Measurements from ENCODE around the gene FXR2.

FXR2 gene

GRCh38 chr17:7589204-7589868 is 25.4 kb downstream of the FXR2 start:
- intact Hi-C loops (cut with DNase I; ENCODE audit: low total_unique reads), result loop anchor here (2.0 kb wide), 1 partner anchor 71 kb away; no protein-coding TSS in a partner anchor
- Histone ChIP-seq H3K9me3 (no peaks in the 10 kb centered on the region), H3K4me1 (peaks cover 0 to 33% (median 23%) of the 10 kb centered on the region in 4 donors), H3K27me3 (no peaks in the 10 kb centered on the region), H3K4me3 (peak overlapping the region; percentile 48 to 62), H3K36me3 (peaks cover 32 to 55% (median 36%) of the 10 kb centered on the region in 3 donors), H3K27ac (peak overlapping the region; percentile 57 to 71)
- TF ChIP-seq CTCF (IDR thresholded peaks at IDR 0.05), result peak; percentile 88
- DNase-seq, result peak; percentile 90

- Histone ChIP-seq H3K9me3 (no peaks in the 10 kb centered on the region), H3K27ac (peak overlapping the region; percentile 57 to 71), H3K4me1 (peaks cover 0 to 35% (median 25%) of the 10 kb centered on the region in 4 donors), H3K4me3 (peak overlapping the region; percentile 48 to 62), H3K27me3 (no peaks in the 10 kb centered on the region), H3K36me3 (peaks cover 26 to 48% (median 29%) of the 10 kb centered on the region in 3 donors)
- no peak for TF ChIP-seq CTCF (IDR thresholded peaks at IDR 0.05)
- intact Hi-C loops (cut with DNase I; ENCODE audit: low total_unique reads), result loop anchor here (2.0 kb wide), 1 partner anchor 70 kb away; no protein-coding TSS in a partner anchor
- DNase-seq, result no peak
Observed at GRCh38 chr17:7588553-7589203, 26.0 kb downstream of the FXR2 start.

GRCh38 chr17:7587420-7588151 is 27.1 kb downstream of the FXR2 start:
- no peaks in the 10 kb centered on the region for H3K27me3 ChIP-seq
- H3K9me3 ChIP-seq, result no peaks in the 10 kb centered on the region
- TF ChIP-seq CTCF (IDR thresholded peaks at IDR 0.05), result no peak
- intact Hi-C loops (cut with DNase I; ENCODE audit: low total_unique reads), result loop anchor here (2.0 kb wide), 1 partner anchor 69 kb away; no protein-coding TSS in a partner anchor
- H3K27ac ChIP-seq, result peak overlapping the region in 1 of 2 donors; percentile 71
- no peak overlapping the region for H3K4me3 ChIP-seq
- H3K36me3 ChIP-seq, result peaks cover 15 to 37% (median 18%) of the 10 kb centered on the region in 3 donors
- peaks cover 6 to 43% (median 33%) of the 10 kb centered on the region in 4 donors for H3K4me1 ChIP-seq
- DNase-seq, result peak in 1 of 2 donors; percentile 37

- no peak for DNase-seq
- TF ChIP-seq CTCF (IDR thresholded peaks at IDR 0.05), result no peak
- peaks cover 10 to 50% (median 39%) of the 10 kb centered on the region in 4 donors for H3K4me1 ChIP-seq
- H3K27ac ChIP-seq, result no peak overlapping the region
- no peaks in the 10 kb centered on the region for H3K9me3 ChIP-seq
- H3K36me3 ChIP-seq, result peaks cover 8 to 30% (median 11%) of the 10 kb centered on the region in 3 donors
- H3K4me3 ChIP-seq, result no peak overlapping the region
- H3K27me3 ChIP-seq, result no peaks in the 10 kb centered on the region
- intact Hi-C loops (cut with DNase I; ENCODE audit: low total_unique reads), result no loop called here
Observed at GRCh38 chr17:7586673-7587419, 27.9 kb downstream of the FXR2 start.

All from tibial artery (tissue), 4 donors.